HG02840 (cell line): ENCODE results near the gene C22orf39.

Experiments used
- ATAC-seq: cut with Tn5 transposase; IDR thresholded peaks from one replicate; pipeline ENCODE4 v1.9.1; 2021; ENCODE audit warnings: mild to moderate bottlenecking, moderate library complexity, moderate number of reproducible peaks; ENCODE audit not compliant: unreplicated experiment, low FRiP score

Gene C22orf39

GRCh38 chr22:19478045-19478900 lies 30.8 kb upstream of the C22orf39 start:
- no peak for ATAC-seq

- no peak for ATAC-seq
Measured at GRCh38 chr22:19477321-19478044, 30.0 kb upstream of the C22orf39 start.

- ATAC-seq: no peak
Measured at GRCh38 chr22:19476023-19476422, 28.5 kb upstream of the C22orf39 start.

- ATAC-seq: no peak
Measured at GRCh38 chr22:19473578-19473977, 26.1 kb upstream of the C22orf39 start.

GRCh38 chr22:19472233-19472632 lies 24.7 kb upstream of the C22orf39 start:
- ATAC-seq: no peak

- ATAC-seq: no peak
Measured at GRCh38 chr22:19471572-19471971, 24.1 kb upstream of the C22orf39 start.

GRCh38 chr22:19470010-19470409 lies 22.5 kb upstream of the C22orf39 start:
- no peak for ATAC-seq

- ATAC-seq: no peak
Measured at GRCh38 chr22:19469421-19469820, 21.9 kb upstream of the C22orf39 start.

GRCh38 chr22:19467912-19468311 lies 20.4 kb upstream of the C22orf39 start:
- ATAC-seq: no peak

GRCh38 chr22:19466848-19467752 lies 19.6 kb upstream of the C22orf39 start:
- ATAC-seq: no peak

GRCh38 chr22:19466126-19466716 lies 18.7 kb upstream of the C22orf39 start:
- no peak for ATAC-seq

GRCh38 chr22:19464975-19465374 lies 17.5 kb upstream of the C22orf39 start:
- ATAC-seq: no peak

- no peak for ATAC-seq
Measured at GRCh38 chr22:19464546-19464945, 17.0 kb upstream of the C22orf39 start.

GRCh38 chr22:19463491-19464469 lies 16.3 kb upstream of the C22orf39 start:
- no peak for ATAC-seq

GRCh38 chr22:19463008-19463407 lies 15.5 kb upstream of the C22orf39 start:
- no peak for ATAC-seq

GRCh38 chr22:19461506-19461905 lies 14.0 kb upstream of the C22orf39 start:
- ATAC-seq: no peak

- ATAC-seq: no peak
Measured at GRCh38 chr22:19460036-19460435, 12.5 kb upstream of the C22orf39 start.

GRCh38 chr22:19457828-19458428 lies 10.4 kb upstream of the C22orf39 start:
- no peak for ATAC-seq

- no peak for ATAC-seq
Measured at GRCh38 chr22:19456541-19456940, 9.0 kb upstream of the C22orf39 start.
